Stomach (tissue), 4 donors: ENCODE measurements around the gene KCNQ4.

ENCODE experiments used
- EP300 ChIP-seq: sonication (generic); formaldehyde crosslinking; IDR thresholded peaks from one replicate; pipeline ENCODE4 v1.6.1; 2017; ENCODE audit warnings: antibody characterized with exemption
- POLR2A ChIP-seq, 4 donors: fragments of 450-650 bp; IDR thresholded peaks; one replicate each; pipeline ENCODE4 v1.6.1; 2016; ENCODE audit warnings: antibody characterized with exemption in 4 of 4, control low read depth in 2 of 4, mild to moderate bottlenecking in 1 of 4, moderate library complexity in 1 of 4
- POLR2AphosphoS5 ChIP-seq, 3 donors: sonication (generic); formaldehyde crosslinking; IDR thresholded peaks; one replicate each; pipeline ENCODE4 v1.6.1; 2016; ENCODE audit warnings: antibody characterized with exemption in 3 of 3
- TF ChIP-seq, protein P1 (sequence below), 7 experiments: fragments of 450-650 bp in 4 of 7; fragments of 200-600 bp in 3 of 7; sonication (generic) in 3 of 7; IDR thresholded peaks; one replicate each; pipeline ENCODE4 v1.5.1; 2016 to 2019; ENCODE audit warnings: antibody characterized with exemption in 7 of 7, control low read depth in 2 of 7, mild to moderate bottlenecking in 1 of 7

- TF ChIP-seq POLR2A (IDR thresholded peaks at IDR 0.05) (no peak), POLR2AphosphoS5 (IDR thresholded peaks at IDR 0.05) (no peak), EP300 (no peak)
- TF ChIP-seq, protein P1, sequence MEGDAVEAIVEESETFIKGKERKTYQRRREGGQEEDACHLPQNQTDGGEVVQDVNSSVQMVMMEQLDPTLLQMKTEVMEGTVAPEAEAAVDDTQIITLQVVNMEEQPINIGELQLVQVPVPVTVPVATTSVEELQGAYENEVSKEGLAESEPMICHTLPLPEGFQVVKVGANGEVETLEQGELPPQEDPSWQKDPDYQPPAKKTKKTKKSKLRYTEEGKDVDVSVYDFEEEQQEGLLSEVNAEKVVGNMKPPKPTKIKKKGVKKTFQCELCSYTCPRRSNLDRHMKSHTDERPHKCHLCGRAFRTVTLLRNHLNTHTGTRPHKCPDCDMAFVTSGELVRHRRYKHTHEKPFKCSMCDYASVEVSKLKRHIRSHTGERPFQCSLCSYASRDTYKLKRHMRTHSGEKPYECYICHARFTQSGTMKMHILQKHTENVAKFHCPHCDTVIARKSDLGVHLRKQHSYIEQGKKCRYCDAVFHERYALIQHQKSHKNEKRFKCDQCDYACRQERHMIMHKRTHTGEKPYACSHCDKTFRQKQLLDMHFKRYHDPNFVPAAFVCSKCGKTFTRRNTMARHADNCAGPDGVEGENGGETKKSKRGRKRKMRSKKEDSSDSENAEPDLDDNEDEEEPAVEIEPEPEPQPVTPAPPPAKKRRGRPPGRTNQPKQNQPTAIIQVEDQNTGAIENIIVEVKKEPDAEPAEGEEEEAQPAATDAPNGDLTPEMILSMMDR (IDR thresholded peaks at IDR 0.05) = no peak
Measured at GRCh38 chr1:40878906-40879305, 95.3 kb downstream of the KCNQ4 start.
